Right lobe of liver (tissue), 4 donors: Measurements from ENCODE around the gene BEGAIN.

Experiments
- CTCF ChIP-seq, 4 donors: fragments of 200-600 bp in 3 of 4; fragments of 450-650 bp in 1 of 4; IDR thresholded peaks; one replicate each; pipeline versions ENCODE4 v1.5.1 to v1.8.0; 2016 to 2022; ENCODE audit warnings: antibody characterized with exemption in 4 of 4, mild to moderate bottlenecking in 2 of 4
- POLR2A ChIP-seq: fragments of 450-650 bp; IDR thresholded peaks from one replicate; pipeline ENCODE4 v1.6.1; 2017; ENCODE audit warnings: antibody characterized with exemption, mild to moderate bottlenecking
- donor health status: DM: no; HTN: no; CAD: no.
- donor health status: DM: no; HTN: no; CAD: no.
- donor health status: DM: no; HTN: yes; CAD: no.

GRCh38 chr14:100604709-100605108 lies 17.5 kb upstream of the BEGAIN start:
- no peak for TF ChIP-seq CTCF (IDR thresholded peaks at IDR 0.05)
- no peak for TF ChIP-seq POLR2A
